Hepatocyte (in vitro differentiated cells): ENCODE measurements around the gene NYNRIN. TPM values are rescaled to one million over a fixed set of nuclear protein-coding genes. Genes with fewer than 3 reads are reported as not detected.

Experiments
- DNase-seq: peaks from one replicate; pipeline ENCODE4 v3.0.0-alpha.2; 2016; ENCODE audit warnings: low spot score
- H2AFZ ChIP-seq: fragments of 200-600 bp; sonication (generic); 2 replicates; pipeline ENCODE4 v1.6.0; 2016; ENCODE audit warnings: antibody characterized with exemption, mild to moderate bottlenecking
- H3K27ac ChIP-seq: fragments of 200-600 bp; sonication (generic); 2 replicates; pipeline ENCODE4 v1.5.1; 2016; ENCODE audit warnings: mild to moderate bottlenecking
- H3K27me3 ChIP-seq: fragments of 200-600 bp; sonication (generic); 2 replicates; pipeline ENCODE4 v1.6.1; 2016
- H3K36me3 ChIP-seq: fragments of 200-600 bp; sonication (generic); replicated peaks from 2 replicates; pipeline ENCODE4 v1.5.1; 2016; ENCODE audit warnings: low read depth; ENCODE audit not compliant: insufficient read depth
- H3K4me1 ChIP-seq: fragments of 200-600 bp; sonication (generic); 2 replicates; pipeline ENCODE4 v1.5.1; 2016; ENCODE audit warnings: mild to moderate bottlenecking, moderate library complexity; ENCODE audit not compliant: insufficient read depth
- H3K4me2 ChIP-seq: fragments of 200-600 bp; sonication (generic); 2 replicates; pipeline ENCODE4 v1.6.0; 2016
- H3K4me3 ChIP-seq: fragments of 200-600 bp; sonication (generic); 2 replicates; pipeline ENCODE4 v1.5.1; 2016; ENCODE audit warnings: mild to moderate bottlenecking
- H3K79me2 ChIP-seq: fragments of 200-600 bp; sonication (generic); 2 replicates; pipeline ENCODE4 v1.6.0; 2017; ENCODE audit warnings: mild to moderate bottlenecking
- H3K9me2 ChIP-seq: fragments of 200-600 bp; sonication (generic); replicated peaks from 2 replicates; pipeline ENCODE4 v1.6.0; 2017; ENCODE audit warnings: mild to moderate bottlenecking; ENCODE audit not compliant: insufficient read depth
- H3K9me3 ChIP-seq: fragments of 200-600 bp; sonication (generic); 2 replicates; pipeline ENCODE4 v1.5.1; 2016; ENCODE audit warnings: low read depth, mild to moderate bottlenecking
- H4K20me1 ChIP-seq: fragments of 200-600 bp; sonication (generic); 2 replicates; pipeline ENCODE4 v1.6.0; 2016; ENCODE audit warnings: mild to moderate bottlenecking; ENCODE audit not compliant: insufficient read depth, poor library complexity, severe bottlenecking
- CTCF ChIP-seq: fragments of 200-600 bp; sonication (generic); IDR thresholded peaks from 2 replicates; pipeline ENCODE4 v1.5.1; 2016; ENCODE audit warnings: antibody characterized with exemption, mild to moderate bottlenecking; ENCODE audit not compliant: poor library complexity
- EZH2 ChIP-seq: fragments of 200-600 bp; sonication (generic); IDR thresholded peaks from 2 replicates; pipeline ENCODE4 v1.6.1; 2016; ENCODE audit warnings: antibody characterized with exemption, mild to moderate bottlenecking, borderline replicate concordance
- EZH2phosphoT487 ChIP-seq: fragments of 200-600 bp; sonication (generic); IDR thresholded peaks from one replicate; pipeline ENCODE4 v1.6.1; 2018; ENCODE audit warnings: antibody characterized with exemption, mild to moderate bottlenecking, low read depth, moderate library complexity; ENCODE audit not compliant: unreplicated experiment, severe bottlenecking
- WGBS: methylation state at CpG from one replicate; pipeline ENCODE4 v1.1.6; 2016; ENCODE audit warnings: low lambda C conversion rate; ENCODE audit errors: missing lambda C conversion rate; 5-methylcytosine and 5-hydroxymethylcytosine counted together
- polyA plus RNA-seq: library from polyadenylated mRNA; unstranded; fragments of >200 nt; fragmentation: Nextera tagmentation; extraction: Ambion mirVana; gene quantifications from 2 replicates; pipeline ENCODE4 v1.2.1, GENCODE V29; 2016
- total RNA-seq: library from RNA; depleted of rRNA; stranded (reverse); fragments of >200 nt; gene quantifications from 2 replicates; pipeline ENCODE4 v1.2.3, GENCODE V29; 2014

The NYNRIN gene
- total and polyA plus RNA-seq, 2 experiments from 2014 or later: 34.5 to 56.5 TPM

GRCh38 chr14:24438223-24439097, 39.7 kb downstream of the NYNRIN start:
- H3K9me3 ChIP-seq: no peaks in the 10 kb centered on the region
- no peak overlapping the region for H3K4me3 ChIP-seq
- DNase-seq: no peak
- peaks cover 2% of the 10 kb centered on the region for H4K20me1 ChIP-seq
- H3K36me3 ChIP-seq: no peaks in the 10 kb centered on the region
- 78% methylated on average over 9 of the region's 9 CpGs for WGBS
- no peaks in the 10 kb centered on the region for H3K9me2 ChIP-seq
- H3K27me3 ChIP-seq: no peaks in the 10 kb centered on the region
- H3K4me2 ChIP-seq: no peak overlapping the region
- H3K4me1 ChIP-seq: peaks cover 7% of the 10 kb centered on the region
- no peak overlapping the region for H2AFZ ChIP-seq
- no peak overlapping the region for H3K27ac ChIP-seq
- H3K79me2 ChIP-seq: peaks cover 17% of the 10 kb centered on the region
- TF ChIP-seq EZH2: no peak
- TF ChIP-seq CTCF: no peak
- no peak for TF ChIP-seq EZH2phosphoT487

GRCh38 chr14:24439257-24439656, 40.5 kb downstream of the NYNRIN start:
- H3K4me1 ChIP-seq: peaks cover 7% of the 10 kb centered on the region

GRCh38 chr14:24439830-24440605, 41.2 kb downstream of the NYNRIN start:
- no peak for DNase-seq
- Histone ChIP-seq H3K27ac (no peak overlapping the region), H2AFZ (no peak overlapping the region), H3K79me2 (peaks cover 18% of the 10 kb centered on the region), H3K4me3 (no peak overlapping the region), H3K4me2 (no peak overlapping the region), H3K27me3 (no peaks in the 10 kb centered on the region), H3K9me2 (no peaks in the 10 kb centered on the region), H3K4me1 (peaks cover 7% of the 10 kb centered on the region), H3K36me3 (no peaks in the 10 kb centered on the region), H4K20me1 (peaks cover 2% of the 10 kb centered on the region), H3K9me3 (no peaks in the 10 kb centered on the region)
- WGBS: 88% methylated on average over 15 of the region's 15 CpGs
- no peak for TF ChIP-seq EZH2
- no peak for TF ChIP-seq CTCF
- TF ChIP-seq EZH2phosphoT487: no peak

More at GRCh38 chr14:24439257-24439656, 40.5 kb downstream of the NYNRIN start:
- no peaks in the 10 kb centered on the region for H3K27me3 ChIP-seq
- 95% methylated on average over 1 of the region's 1 CpG for WGBS
- no peak overlapping the region for H2AFZ ChIP-seq
- H3K27ac ChIP-seq: no peak overlapping the region
- no peak for DNase-seq
- H3K9me2 ChIP-seq: no peaks in the 10 kb centered on the region
- peaks cover 2% of the 10 kb centered on the region for H4K20me1 ChIP-seq
- H3K79me2 ChIP-seq: peaks cover 18% of the 10 kb centered on the region
- no peaks in the 10 kb centered on the region for H3K9me3 ChIP-seq
- TF ChIP-seq EZH2phosphoT487: no peak
- no peak for TF ChIP-seq CTCF
- no peak for TF ChIP-seq EZH2
- no peak overlapping the region for H3K4me2 ChIP-seq
- H3K4me3 ChIP-seq: no peak overlapping the region
- H3K36me3 ChIP-seq: no peaks in the 10 kb centered on the region
